Measurements from ENCODE around the gene TDRD1. TPM values are rescaled to one million over a fixed set of nuclear protein-coding genes. Genes with fewer than 3 reads are reported as not detected.

The TDRD1 gene
- polyA plus RNA-seq, 1 donor: 0.13 TPM

DNA sequence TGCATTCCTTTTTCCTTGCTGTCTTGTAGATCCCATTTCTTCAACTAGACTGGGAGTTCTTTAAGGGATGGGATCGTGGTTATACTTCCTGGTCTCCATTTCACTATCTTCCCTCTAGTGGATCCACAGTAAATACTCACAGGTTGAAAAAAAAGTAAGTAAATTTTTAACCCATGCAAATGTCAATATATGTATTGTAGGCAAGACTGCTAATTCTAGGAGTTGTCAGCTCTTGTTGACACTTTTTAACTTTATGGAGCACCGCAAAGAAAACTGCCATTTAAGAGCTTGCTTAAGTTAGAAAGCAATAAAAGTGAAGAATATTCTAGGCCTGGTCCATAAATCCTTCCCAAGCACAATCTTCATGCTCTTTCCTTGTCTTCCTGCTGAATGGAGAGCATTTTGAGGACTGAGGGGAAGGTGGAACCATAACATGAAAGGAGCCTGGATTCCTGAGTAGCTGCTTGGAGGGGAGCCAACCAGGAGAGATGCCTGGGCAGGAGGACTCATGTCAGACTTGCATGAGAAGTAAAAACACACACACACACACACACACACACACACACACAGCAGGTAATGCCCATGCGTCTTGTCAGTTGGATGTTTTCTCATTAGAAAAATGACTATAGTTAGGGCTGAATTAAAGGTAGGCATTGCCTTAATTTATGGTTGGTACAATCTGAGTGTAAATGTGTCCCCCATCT is 92.1 kb downstream of the TDRD1 start:
- no peak for DNase-seq

DNA sequence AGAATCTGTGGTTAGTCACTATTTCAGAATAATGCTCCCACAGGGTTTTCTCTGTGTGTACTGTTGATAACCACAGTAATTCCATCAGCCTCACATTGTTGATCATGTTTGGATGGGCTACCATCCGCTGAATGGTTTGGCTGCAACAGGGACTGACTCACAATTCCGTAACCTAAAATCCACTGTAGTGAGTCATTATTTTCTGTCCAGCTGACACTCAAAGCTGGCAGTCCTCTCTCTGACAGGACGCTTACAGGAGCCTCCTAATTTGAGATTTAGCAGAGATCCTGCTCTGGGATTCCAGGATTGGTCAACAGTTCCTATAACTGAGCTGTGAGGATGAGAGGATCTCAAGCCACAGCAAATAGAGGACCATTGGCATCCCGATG is 92.6 kb downstream of the TDRD1 start:
- DNase-seq: peak; percentile 33

DNA sequence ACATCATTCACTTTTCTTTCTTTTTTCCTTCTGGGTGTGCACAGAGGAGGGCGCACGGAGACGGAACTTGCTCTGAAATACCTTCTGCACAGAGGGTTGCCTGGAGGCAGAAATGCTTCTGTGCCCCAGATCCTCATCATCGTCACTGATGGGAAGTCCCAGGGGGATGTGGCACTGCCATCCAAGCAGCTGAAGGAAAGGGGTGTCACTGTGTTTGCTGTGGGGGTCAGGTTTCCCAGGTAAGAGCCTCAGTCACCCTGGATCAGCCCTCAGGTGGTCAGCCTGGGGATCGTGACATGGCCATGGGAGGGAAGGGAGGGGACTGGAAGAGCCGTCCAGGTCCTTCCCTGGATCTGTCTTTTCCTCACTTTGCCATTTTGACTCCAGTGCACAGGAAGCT is 93.5 kb downstream of the TDRD1 start:
- DNase-seq: no peak

DNA sequence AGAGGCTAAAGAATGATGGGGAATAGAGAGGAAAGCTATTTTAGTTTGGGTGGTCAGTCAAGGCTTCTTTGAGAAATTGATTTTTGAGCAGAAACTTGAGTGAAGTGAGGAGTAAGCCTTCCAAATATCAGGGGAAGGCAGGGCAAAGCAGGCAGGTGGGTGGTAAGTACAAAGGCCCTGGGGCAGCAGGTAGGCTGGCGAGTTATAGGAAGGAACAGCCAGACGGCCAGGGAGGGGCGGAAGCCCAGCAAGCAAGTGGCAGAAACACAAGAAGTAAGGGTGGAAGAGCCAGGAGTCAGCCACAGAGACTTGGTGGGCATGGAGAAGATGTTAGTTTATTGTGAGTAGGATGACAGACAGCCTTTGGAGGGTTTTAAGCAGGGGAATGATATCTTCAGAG is 94.8 kb downstream of the TDRD1 start:
- no peak for DNase-seq

DNA sequence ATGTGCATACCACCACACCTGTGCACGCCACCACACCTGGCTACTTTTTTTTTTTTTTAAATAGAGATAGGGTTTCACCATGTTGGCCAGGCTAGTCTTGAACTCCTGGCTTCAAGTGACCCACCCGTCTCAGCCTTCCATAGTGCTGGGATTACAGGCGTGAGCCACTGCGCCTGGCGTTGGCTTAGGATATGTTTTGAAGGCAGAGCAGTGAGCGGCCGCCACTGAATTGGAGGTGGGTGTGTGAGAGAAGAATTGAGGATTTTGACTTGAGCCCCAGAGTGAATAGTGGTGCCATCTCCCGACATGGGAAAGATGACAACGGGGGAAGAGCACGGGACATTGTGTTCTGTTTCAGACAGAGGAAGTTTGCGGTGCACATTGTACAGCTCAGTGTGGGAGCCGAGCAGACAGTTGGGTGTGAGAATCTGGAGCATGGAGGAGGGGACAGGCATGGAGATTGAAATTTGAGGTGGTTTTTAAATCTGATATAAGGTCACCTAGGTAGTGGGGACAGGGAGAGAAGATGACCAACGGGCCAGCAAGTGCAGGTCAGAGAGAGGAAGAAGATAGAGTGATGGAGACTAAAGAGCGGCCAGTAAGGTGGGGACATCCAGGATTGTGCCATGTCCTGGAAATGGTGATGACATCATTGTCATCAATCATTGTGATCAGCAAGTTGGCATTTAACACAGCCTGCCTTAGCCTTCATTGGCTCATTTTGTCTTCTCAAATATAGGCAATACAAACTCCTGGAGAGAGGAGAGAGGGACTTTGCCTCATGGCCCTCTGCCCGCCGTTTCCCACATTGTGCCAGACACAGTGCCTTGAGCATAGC is 95.7 kb downstream of the TDRD1 start:
- DNase-seq: no peak

DNA sequence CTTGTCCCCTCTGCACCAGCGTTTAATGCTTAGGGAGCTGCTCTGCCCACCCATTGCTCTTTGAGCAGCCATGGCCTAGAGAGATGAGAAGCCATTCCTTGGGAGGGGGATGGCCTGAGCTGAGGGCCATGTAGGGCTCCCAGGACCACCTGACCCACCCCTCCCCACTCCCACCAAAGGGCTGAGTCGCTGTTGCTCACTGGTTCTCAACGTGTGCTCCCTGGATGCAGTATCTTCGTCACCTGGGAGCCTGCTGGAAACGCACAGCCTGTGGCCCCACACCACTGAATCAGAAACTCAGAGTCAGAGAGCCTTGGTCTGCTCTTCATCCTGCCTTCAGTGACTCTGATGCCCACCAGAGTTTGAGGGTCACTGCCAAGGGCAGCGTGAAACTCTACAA is 96.9 kb downstream of the TDRD1 start:
- DNase-seq: no peak

DNA sequence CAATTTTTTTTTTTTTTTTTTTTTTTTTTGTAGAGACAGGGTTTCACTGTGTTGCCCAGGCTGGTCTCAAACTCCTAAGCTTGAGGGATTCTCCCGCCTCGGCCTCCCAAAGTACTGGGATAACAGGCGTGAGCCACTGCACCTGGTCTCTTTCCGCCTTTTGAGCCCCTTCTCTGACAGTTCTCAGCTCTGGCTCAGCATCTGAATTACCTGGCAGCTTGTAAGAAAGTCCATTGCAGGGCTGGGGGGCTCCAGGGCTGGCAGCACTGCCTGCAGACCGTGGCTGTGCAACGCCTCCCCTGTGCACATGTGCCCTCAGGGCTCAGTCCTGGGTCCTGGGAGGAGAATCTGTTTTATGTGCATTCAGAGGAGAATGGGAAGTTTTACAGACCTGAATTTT is 97.5 kb downstream of the TDRD1 start:
- no peak for DNase-seq

DNA sequence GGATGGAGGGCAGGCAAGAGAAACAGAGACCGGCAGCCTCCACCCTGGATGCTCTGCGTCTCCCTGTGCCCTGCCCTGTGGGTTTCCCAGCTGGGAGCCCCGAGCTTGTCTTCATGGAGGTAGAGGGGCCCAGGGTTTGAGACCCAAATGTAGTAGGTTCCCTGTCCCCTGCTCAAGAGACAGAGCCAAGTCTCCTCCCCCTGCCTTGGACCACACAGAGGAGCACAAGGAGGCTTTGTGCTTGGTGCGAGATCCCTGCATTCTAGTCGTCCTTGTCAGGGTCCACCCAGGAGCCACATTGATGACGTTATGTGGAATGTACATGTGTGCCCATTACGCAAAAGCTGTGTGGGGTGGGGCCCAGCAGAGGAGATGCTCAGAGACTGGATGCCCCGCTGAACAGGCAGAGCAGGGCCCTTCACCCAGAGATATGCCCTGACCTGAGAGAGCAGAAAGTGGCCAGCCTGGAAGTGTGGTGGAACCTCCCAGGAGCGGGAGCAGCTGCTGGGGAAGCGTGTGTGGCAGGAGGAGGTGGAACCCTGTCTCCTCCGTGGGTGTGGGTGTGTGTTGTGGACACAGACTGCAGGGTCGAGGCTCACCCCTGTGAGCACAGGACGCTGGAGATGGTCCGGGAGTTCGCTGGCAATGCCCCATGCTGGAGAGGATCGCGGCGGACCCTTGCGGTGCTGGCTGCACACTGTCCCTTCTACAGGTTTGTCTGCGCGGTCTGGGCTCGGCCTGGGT is 99.2 kb downstream of the TDRD1 start:
- DNase-seq: no peak

DNA sequence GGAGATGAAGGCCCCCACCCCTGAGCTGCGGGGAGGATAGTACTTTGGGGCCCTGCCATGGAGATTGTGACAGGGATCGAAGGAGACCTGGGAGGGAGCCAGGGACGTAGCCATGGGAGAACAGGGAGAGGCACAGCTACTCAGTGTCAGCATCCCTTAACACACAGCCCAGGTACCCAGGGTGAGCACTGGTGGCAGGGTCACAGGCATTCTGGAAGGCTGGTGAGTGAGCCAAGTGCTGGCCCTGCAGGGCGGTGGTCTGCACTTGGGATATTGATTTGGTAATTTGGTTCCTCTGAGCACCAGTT is 99.7 kb downstream of the TDRD1 start:
- DNase-seq: no peak

DNA sequence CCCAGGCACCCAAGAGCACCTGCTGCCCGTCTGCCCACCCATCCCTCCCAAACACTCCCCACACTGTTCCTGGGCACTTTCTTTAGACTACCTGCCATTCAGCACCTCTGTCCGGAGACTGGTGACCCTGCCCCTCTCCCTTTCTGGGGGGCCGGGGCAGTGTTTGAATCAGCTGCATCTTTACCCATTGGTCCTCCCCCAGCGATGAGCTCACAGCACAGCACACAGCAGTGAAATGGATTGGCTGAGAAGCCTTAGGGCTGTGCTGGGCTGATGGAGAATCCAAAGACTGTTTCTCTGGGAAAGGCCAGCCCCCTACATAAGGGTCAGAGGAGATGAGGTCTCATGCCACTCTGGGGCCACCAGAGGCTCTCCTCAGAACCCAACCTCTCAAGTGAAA is 100.1 kb downstream of the TDRD1 start:
- DNase-seq: no peak

DNA sequence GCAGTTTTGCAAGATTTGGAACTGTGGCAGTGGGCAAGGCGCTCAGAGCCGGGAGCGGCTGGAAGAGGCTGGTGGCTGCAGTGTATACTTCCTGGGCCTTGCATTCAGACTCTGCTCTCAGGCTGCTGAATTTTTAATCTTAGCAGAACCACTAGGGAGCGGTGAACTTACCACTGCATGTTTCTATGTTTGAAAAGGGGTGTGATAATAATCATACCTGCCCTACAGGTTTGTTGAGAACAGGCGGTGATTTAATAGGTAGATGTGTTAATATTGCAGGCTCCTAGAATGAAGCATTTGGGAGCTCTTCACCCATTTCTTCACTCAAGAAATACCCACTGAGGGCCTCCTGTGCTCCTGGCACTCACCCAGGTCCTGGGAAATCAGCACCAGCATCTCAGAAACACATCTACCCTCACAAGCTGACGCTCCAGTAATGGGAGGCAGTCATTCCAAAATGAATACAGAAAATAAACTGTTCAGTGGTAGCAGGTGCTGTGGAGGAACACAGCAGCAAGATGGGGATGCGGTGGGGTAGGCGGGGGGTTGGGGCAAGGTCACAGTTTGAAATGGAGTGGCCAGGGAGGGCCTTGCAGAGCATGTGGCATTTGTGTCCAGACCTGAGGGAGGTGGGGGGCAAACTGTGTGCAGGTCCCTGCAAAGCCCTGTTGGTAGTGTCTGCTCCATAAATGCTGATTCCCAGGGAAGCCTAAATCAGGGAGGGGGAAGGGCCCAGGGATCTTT is 100.9 kb downstream of the TDRD1 start:
- no peak for DNase-seq

DNA sequence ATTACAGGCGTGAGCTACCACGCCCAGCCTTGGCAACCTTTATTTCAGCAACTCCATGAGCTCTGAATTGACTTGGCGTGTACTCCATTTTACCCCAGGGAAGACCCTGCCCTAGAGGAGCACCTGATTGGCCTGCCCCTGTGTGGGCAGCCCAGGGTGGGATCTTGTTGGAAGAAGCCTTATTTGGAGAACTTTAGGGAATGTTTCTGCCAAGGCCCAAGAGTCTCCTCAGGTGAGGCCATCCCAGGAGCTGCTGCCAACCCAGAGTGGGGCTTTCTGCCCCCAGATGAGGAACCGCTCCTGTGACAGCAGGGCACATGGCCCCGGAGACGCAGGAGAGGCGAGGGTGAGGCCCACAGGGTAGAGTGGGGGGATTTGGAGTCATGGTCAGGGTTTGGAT is 101.9 kb downstream of the TDRD1 start:
- DNase-seq: no peak

DNA sequence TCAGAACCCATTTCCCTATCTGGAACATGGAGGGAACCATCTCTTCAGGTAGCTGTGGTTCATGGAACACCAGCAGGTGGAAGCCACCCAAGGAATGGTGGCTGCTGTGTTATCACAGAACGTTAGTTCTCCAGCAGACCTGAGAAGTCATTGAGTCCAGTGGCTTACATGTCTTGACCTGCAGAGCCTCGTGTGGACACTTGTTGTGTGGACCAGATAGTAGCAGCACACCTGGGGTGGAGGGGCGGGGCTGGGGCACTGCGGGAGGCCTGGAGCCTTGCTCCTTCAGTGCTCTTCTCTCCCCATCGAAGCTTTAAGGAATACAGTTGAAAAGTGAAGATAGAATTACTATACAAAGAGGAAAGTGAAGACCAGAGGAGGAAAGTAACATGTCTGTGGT is 102.3 kb downstream of the TDRD1 start:
- DNase-seq: no peak

Other genes starting within 250 kb of the TDRD1 start
- not detected for gene ADRB1, start 135.5 kb upstream of the TDRD1 start, polyA plus RNA-seq (ENCODE audit: insufficient read length)
- gene CCDC186, start 5.2 kb upstream of the TDRD1 start, polyA plus RNA-seq (ENCODE audit: insufficient read length): 10.3 TPM
- 0.34 TPM for gene VWA2, start 59.9 kb downstream of the TDRD1 start, polyA plus RNA-seq (ENCODE audit: insufficient read length)
- gene AFAP1L2, start 225.1 kb downstream of the TDRD1 start, polyA plus RNA-seq (ENCODE audit: insufficient read length): 40.2 TPM